Fibroblast of gingiva (primary cell): ENCODE data around the gene GLRX5.
A peak's percentile ranks its signal among the peaks of the same experiment; 100 is the strongest.

Experiments used
- DNase-seq: peaks from one replicate; pipeline ENCODE4 v3.0.0-alpha.2; 2011; ENCODE audit warnings: low read depth

The GLRX5 gene

DNA sequence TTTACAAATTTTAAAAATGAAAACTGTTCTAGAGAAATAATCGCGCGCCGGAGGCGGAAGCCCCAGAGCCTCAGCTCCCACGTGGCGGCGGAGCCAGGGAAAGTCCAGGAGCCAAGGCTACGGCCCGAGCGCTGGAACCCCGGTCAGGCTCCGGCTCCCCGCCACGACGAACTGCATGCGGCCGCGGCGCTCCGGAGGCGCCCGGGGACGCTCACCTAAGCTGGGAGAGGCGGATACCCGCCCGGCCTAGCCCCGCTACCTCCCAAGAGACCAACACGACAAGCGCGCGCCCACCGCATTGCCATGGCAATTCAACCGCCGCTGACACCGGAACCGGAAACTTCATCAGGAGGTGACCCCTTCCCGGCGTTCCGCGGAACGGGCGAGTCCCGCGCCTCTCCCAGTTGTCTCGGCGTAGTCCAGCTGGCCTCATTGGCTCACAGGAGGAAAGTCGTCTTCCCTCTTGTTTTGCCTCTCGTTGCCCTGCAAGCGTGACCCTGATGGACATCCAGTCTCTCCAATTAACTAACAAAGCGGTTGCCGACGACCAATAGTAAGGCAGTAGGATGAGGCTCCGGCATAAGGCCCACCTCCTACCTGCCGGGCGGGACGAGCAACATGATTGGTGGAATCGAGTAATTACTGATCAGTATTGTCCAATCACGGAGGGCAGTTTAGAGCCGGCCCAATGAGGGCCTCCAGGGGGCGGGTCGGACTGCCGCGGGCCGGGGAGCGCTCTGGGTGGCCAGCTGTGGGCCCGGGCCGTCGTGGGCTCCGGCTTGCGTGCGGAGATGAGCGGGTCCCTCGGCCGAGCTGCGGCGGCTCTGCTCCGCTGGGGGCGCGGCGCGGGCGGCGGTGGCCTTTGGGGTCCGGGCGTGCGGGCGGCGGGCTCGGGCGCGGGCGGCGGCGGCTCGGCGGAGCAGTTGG, at the start of gene GLRX5:
GLRX5 (plus strand) TSS at position 752 of the 927 bp plus-strand sequence; CDS start at position 792, 40 bp downstream.
- peak; percentile 100 for DNase-seq

DNA sequence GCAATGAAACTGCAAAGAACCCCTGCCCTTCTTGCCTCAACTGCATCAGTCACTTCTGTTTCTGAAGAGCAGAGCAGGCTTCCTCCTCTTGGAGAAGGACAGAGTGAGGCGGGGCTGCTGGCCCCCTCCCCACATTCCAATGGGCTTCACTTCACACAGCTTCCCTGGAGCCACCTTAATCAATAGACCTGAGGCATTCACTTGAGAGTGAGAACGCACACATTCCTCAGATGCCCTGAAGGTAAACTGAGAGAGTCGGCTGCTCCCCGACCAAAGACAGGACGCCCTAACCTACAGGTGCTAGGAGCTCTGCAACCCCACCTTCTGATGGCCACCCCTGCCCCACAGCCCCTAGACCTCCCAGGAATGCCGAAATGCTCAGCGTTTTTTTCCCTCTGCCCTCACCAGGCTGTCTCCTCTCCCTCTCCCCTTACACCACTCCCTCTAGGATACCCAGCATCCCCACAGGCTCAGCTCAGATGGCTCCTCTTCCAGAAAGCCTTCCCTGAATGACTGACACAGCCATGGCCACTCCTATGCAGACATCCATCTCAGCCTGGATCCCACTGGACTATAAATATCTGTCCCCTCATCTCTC, 49.5 kb upstream of the GLRX5 start:
- no peak for DNase-seq

DNA sequence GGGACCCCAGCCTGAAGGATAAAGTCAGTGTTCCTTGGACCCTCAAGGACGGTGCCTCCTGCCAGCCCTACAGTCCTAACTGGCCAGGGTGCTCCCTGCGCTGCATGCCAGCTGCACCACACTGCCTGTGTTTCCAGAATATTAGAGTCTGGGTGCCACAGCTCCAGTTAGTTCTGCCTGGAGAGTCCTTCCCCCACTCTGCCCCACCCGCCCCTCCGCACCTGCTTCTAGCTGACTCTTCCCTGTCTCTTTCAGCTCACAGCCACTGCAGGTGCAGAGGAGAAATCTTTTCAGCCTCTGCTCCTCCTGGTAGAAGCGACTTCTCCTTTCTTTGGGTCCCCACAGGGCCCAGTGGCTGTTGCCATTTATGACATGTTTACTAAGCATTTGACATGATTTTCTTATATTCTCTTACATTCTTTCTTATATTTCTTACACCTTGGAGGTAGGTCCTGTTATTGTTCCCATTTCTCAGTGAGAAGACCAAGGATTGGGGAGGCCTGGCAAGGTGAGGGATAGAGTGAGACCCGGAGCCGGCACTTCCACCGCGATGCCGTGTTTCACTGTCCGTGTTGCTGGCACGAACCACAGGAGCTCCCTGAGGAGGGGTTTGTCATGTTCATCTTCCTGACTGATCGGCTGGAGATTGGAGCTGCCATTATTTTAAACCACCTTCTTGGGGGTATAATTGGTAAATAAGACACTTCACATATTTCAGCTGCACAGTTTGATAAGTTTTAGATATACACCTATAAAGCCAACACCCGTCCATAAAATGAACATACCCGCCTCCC, 47.8 kb upstream of the GLRX5 start:
- DNase-seq = no peak

DNA sequence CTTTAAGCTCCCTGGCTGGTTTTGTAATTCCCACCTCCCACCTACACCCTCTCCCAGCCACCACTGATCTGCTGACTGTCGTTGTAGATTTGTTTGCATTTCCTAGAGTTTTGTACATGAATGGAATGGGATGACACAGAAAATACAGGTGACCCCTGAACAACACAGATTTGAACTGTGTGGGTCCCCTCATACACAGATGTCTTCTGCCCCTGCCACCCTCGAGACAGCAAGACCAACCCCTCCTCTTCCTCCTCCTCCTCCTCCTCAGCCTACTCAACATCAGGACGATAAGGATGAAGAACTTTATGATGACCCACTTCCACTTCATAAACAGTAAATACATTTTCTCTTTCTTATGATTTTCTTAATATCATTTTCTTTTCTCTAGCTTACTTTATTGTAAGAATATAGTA, 47.2 kb upstream of the GLRX5 start:
- no peak for DNase-seq

DNA sequence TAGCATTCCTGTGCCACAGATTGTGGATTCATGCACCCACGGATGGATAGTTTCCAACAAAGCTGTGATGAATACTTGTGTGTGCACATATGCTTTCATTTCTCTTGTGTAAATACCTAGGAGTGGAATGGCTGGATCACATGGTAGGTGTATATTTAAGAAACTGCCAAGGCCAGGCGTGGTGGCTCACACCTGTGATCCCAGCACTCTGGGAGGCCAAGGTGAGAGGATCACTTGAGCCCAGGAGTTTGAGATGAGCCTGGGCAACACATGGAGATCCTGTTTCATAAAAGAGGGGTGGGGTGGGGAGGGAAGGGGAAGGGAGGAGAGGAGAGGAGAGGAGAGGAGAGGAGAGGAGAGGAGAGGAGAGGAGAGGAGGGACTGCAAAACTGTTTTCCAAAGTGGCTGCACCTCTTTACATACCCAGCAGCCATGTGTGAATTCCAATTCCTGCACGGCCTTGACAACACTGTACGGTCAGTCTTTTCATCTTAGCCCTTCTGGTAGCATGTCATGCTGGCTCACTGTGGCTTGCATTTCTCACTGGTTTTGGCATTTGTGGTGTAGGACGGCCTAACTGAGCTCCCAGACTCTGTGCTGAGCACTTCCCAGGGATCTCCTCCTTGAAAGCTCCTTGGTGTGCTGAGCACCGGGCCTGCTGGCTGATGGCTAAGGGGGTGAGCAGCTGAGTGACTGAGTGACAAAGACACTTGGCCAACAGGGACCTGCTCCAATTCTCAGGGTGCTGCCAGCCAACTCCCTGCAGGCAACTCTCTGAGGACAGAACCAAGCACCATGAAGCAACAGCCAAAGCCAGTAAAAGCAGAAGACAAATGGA, 46.3 kb upstream of the GLRX5 start:
- DNase-seq = peak; percentile 34

DNA sequence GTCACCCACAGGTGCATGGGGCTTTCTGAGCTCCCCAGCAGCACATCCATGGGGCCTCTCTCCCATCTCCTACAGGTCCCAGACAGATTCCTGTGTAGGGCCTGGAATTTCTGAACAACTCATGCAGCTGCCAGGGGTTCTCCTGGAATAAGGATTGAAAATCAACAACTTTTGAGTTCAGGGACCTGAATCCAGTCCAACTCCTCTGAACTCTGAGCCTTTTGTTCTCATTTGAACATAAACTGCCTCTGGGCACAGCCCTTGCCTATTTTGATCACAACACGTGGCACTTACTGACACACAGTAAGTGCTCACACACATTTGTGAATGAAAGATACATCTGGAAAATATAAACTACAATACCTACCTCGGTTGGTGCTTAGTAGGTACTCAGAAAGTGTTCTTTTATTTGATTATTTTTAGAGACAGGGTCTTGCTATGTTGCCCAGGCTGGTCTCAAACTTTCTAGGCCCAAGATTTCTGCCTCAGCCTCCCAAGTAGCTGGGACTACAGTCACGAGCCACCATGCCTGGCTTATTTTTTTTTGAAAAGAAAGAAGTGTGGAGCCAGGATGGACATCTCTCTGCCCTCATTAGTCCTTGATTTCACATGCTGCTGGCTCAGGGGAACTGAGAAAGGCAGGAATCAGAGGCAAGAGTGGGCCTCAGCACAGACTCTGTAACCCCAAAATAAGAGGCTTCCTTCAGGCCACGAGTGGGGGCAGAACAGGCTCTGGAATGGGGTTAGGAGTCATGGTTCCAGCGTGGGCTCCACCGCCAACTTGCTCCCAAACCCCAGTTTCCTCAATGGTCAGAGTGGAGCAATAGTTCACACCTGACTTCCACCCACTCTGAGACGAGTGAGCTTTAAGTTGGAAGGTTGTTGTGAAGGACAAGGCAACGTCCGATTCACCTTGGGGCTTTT, 45.4 kb upstream of the GLRX5 start:
- peak; percentile 52 for DNase-seq

DNA sequence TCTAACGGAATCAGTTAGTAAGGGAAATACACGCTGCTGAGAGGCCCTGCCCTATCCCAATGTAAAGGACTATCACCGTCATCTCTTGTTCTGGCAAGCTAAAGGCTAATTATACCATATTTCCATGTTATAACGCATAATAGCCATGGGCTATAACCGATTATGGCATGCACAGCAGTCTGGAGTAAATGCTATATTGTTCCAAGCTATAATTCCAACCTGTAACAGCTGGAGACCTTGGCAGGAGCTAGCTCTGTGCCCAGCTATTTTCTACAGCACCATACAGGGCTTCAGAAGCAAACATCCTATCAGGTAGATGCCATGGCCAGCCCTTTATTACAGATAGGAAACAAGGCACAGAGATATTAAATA, 44.7 kb upstream of the GLRX5 start:
- no peak for DNase-seq

DNA sequence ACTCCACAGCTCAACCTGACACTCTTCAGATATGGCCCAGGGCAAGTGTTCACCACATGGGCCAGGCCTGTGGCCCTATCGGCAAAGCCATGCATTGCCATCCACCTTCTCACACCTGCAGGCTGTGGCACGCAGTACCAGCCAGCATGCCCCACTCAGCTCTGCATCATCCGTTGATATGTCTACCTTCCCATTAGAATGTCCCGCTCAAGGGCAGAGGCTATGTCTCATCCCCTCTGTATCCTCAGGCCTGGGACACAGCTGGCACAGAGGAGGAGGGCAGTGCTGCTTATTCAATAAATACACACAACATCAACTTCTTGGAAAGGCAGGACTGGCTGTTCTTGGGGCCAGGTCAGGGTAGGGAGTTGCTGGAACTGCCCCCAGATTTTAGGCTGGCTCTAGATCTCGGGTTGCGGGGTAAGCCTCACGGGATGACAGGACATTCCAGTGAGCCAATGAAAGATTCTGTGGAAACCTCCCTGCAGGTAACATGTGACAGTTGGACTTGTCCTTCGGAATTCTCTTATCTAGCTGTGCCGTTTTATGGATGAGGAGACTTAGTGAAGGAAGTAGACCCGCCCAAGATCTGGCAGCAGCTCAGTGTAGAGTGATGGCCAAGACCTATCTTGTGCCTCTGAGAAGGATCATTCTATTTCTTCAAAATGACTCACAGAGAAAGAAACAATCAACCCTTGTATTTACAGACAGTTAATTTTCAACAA, 44.0 kb upstream of the GLRX5 start:
- peak; percentile 29 for DNase-seq

DNA sequence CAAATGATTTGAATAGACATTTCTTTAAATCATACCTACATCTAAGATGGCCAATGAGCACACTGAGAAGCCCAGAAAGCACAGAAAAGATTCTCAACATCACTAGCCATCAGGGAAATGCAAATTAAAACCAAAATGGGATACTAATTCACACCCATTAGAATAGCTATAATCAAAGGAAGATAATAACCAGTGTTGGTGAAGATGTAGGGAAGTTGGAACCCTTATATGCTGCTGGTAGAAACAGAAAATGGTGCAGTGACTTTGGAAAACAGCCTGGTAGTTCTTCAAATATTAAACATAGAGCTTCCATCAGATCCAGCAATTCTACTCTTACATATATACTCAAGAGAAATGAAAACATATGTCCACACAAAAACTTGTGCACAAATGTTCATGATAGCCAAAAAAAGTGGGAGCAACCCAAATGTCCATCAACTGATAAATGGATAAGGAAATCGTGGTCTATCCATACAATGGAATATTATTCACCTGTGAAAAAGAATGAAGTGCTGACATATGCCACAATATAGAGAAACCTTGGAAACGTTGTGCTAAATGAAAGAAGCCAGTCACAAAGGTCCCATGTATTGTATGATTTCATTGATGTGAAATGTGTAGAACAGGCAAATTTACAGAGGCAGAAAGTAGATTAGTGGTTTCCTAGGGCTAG, 42.8 kb upstream of the GLRX5 start:
- DNase-seq = no peak

DNA sequence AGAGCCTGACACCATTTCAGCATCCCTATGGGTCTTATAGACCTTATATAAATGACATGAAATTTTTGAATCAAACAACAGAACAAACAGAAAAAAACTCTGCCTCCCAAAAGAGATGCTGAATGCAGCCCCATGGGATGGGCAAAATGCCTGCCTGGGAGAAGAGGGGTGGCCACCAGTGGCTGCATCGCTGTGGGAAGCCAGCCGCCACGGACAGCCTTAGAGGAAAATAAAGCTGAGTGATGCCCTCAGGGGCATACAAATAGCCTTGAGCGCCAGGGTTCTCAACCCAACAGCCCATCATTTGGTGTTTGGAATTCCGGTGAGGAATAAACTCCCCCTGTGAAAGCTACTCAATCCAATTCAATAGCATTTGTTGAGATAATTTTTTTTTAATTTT, 41.3 kb upstream of the GLRX5 start:
- DNase-seq = no peak

DNA sequence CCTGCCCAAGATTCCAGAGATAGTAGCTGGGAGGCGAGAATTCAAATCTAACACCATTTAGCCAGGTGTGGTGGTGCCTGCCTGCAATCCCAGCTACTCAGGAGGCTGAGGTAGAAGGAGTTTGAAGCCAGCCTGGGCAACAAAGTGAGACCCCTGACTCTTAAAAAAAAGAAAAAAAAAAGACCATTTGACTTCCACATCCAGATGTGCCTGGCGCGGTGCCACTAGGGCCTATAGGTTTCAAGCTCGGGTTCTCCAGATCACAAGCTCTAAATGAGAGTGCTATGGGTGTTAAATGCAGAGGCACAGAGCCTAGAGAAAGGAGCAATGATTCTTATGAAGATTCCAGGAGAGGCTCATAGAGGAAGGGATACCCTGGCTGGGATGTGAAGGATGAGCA, 40.9 kb upstream of the GLRX5 start:
- no peak for DNase-seq

DNA sequence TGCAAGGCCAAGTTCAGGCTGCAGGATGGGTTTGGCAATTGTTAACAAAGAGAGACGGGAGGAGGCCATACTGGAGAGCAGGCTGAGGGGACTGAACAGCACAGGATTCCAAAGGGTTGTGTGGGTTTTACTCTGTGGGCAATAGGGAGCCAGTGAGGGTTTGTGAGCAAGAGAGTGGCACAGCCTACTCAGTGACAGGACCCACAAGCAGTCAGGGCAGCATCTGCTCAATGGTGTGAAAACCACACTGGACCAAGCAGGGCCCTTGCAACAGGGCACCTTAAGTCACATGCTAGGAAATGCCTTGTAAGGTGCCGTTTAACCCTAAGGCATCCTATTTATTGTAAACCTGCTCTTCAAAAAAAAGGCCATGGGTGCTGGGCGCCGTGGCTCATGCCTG, 40.4 kb upstream of the GLRX5 start:
- no peak for DNase-seq

DNA sequence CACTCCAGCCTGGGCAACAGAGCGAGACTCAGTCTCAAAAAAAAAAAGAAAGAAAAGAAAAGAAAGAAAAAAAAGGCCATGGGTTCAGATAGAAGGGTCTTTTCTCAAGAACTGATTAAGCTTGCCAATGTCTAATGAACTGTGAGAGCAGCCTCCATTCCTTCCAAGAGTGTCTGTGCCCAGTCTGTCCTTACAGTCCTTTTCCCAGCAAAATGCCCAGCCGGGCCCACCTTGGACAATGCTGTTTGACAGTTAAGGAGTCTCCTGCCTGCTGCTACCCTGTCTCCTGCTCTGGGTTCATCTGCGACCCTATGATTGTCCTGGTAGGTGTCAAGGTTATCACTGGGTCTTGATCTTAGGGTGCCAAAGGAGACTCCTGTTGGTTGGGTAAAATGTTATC, 39.8 kb upstream of the GLRX5 start:
- DNase-seq = no peak

DNA sequence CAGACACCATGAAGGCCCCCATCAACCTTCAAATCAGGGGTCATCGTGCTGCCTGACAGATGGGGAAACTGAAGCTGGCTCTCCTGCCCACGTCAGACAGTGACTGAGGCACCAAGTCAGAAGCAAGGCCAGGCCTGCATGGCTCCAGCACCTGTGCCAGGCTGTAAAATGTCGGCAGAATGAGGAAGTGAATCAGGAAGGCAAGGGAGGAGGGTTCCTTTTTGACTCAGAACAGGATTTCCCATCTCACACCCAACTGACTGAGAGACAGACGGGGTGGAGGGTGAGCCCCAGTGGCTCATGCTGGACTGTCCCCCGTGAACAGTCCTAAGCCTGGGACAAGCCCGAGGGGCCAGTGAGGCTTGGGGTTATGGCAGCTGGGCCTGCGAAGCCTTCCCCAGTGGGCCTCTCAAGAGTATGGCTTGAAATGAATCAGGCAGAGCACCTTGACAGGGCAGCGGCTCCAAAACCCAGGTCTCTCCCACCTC, 39.3 kb upstream of the GLRX5 start:
- no peak for DNase-seq

DNA sequence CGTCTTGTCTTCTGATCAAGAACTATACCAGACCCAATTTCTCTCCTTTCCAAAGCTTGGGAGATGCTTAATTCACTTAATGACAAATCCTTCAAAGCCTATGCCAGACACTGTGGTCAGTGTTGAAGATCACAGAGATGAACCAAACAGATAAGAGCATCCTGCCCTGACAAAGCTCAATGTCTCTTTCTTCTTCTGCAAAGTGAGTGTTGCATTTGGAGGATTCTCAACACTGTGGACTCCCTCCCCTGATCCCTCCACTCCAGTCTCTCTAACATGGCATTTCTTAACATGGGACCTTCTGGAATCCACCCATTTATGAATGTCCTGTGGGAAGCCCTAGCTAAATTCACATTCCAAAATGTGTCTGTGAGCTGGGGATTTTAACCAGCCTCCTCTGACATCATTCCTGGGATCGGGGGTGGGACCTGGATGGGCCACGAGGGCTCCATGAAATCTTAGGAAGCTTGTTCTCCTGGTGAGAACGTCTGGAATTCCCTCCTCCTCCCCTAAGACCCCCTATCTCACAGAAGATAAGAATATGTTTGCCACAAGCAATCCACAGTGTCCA, 38.7 kb upstream of the GLRX5 start:
- DNase-seq = no peak

DNA sequence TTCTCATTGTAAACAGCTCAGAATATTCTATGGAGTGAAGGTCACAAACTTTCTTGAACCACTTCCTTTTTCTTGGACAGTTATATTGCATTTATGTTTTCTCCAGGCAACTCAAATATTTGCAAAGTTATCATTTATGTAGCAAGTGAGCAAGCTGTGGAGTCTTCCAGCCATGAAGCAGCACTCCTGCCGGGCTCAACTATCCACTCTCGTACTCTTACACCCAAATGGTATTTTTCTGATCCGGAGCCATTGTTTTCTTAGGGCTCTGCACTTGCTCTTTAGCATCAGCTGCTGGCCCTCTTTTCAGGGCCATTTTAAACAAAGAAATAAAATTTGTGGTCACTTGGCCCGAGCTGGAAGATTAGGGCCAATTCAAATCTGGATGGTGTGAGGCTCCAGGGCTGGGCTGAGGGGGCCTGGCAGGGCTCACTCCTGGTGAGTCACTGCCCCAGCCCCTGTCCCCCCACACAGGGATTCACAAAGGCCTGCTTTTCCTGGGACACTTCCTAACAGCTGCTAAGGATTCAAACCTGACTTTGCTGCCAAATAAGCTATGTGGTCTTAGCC, 38.1 kb upstream of the GLRX5 start:
- DNase-seq = peak; percentile 61

DNA sequence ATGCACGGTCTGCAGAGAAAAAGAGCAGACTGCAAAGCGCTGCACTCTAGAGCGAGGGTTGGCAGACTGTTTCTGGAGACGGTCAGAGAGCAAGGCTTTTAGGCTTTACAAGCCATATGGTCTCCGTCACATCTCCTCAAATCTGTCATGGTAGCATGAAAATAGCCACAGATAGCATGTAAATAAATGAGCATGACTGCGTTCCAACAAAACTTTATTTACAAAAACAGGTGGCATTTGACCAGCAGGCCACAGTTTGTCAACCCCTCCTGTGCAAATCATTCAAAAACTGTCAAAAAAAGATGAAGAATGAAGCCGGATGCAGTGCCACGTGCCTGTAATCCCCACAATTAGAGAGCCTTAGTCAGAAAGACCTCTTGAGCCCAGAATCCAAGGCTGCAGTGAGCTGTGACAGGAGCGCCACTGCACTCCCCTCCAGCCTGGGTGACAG, 37.3 kb upstream of the GLRX5 start:
- DNase-seq = no peak

DNA sequence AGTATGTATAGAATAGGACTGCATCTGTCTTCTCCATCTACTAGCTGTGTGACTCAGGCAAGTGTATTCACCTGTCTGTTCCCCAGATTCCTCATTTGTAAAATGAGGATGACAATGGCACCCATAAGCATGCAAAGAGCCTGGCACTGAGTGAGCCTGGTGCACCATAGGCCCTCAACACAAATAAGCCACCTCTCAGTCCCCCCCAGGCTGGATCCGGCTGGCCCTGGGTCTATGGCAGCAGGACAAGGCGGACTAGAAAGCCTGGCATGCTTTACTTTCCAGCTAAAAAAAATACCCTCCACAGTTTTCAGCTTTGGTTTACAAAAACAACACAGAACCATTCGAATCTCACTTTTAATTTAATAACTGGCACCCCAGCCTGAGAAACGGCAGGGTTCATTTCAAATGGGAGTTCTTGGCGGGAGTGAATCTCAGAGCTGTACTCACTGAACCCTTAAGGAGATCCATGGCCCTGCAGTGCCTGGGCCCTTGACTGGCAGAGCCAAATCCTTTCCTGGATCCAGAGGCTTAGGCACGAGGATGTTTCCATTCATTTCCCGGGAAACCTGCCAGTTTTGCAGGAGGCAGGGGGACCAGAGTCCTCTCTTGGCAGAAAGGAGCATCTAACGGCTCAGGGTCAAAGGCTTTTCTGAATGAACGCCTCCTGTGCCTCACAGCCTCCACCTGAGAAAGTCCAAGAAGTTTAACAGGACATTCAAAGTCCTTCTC, 36.1 kb upstream of the GLRX5 start:
- DNase-seq = peak; percentile 57
